ENCODE data around the gene MAD2L2. TPM values are rescaled to one million over a fixed set of nuclear protein-coding genes. Genes with fewer than 3 reads are reported as not detected.
"Not testable (repeated sequence)": the region's sequence is repeated elsewhere in the genome, so short reads cannot be mapped to it uniquely, and the experiment has no call there.

Gene MAD2L2
- total and polyA plus RNA-seq, 7 donors, result 25.9 to 61.8 (median 39.0) TPM

DNA sequence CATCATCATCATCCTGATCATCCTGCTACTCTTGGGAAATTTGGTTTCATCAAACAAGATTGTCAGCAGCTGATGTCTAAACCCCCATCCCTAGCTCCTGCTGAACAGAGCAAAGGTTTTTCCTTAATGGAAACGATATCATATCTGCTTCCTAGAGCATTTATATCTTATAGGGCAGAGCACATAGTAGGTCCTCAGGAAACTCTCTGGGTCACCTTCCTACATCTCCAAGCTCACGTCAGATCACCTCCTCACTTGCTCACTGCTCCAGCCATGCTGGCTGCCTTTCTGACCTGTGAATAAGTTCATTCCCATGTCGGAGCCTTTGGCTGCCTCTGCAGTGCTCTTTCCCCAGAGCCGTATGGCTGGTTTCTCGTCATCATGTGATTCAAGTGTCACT is 37.2 kb downstream of the MAD2L2 start:
- no peak overlapping the region for H3K4me3 ChIP-seq
- no peaks in the 10 kb centered on the region for H3K9me3 ChIP-seq
- DNase-seq, result no peak
- WGBS, 3 donors, result 40 to 43% (median 42%) methylated on average over 5 of the region's 5 CpGs
- H3K27me3 ChIP-seq (ENCODE audit: insufficient read depth in 3 of 3, low read length in 2 of 3), result no peaks in the 10 kb centered on the region
- ATAC-seq, result no peak
- TF ChIP-seq, protein P1, sequence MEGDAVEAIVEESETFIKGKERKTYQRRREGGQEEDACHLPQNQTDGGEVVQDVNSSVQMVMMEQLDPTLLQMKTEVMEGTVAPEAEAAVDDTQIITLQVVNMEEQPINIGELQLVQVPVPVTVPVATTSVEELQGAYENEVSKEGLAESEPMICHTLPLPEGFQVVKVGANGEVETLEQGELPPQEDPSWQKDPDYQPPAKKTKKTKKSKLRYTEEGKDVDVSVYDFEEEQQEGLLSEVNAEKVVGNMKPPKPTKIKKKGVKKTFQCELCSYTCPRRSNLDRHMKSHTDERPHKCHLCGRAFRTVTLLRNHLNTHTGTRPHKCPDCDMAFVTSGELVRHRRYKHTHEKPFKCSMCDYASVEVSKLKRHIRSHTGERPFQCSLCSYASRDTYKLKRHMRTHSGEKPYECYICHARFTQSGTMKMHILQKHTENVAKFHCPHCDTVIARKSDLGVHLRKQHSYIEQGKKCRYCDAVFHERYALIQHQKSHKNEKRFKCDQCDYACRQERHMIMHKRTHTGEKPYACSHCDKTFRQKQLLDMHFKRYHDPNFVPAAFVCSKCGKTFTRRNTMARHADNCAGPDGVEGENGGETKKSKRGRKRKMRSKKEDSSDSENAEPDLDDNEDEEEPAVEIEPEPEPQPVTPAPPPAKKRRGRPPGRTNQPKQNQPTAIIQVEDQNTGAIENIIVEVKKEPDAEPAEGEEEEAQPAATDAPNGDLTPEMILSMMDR (IDR thresholded peaks at IDR 0.05), result no peak
- no peaks in the 10 kb centered on the region for H3K4me1 ChIP-seq
- intact Hi-C loops (cut with DNase I), result loop anchor here (5.0 to 10.0 kb wide), 3 partner anchors 306 to 606 kb away; no protein-coding TSS in a partner anchor
- no peak overlapping the region for H3K27ac ChIP-seq
- no peaks in the 10 kb centered on the region for H3K36me3 ChIP-seq (ENCODE audit: insufficient read depth in 1 of 2, low read depth in 1 of 2)

DNA sequence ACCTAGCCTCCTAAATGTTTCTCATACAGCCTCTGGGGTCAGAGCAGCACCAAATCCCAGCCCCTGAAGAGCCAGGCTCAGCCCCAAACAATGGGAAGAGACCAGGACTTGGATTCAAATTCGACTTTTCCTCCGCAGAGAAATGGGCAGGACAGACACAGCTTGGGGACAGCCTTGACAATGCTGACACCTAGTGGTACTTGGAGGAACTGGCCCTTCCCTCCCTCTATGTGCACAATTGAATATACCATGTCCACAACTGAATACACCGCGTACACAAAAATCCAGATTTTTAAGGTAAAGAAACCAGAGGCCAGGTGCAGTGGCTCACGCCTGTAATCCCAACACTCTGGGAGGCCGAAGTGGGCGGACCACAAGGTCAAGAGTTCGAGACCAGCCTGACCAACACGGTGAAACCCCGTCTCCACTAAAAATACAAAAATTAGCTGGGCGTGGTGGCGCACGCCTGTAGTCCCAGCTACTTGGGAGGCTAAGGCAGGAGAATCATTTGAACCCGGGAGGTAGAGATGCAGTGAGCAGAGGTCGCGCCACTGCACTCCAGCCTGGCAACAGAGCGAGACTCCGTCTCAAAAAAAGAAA is 38.4 kb downstream of the MAD2L2 start:
- not testable (repeated sequence) for H3K4me1 ChIP-seq; H3K27me3 ChIP-seq (ENCODE audit: insufficient read depth in 3 of 3, low read length in 2 of 3); H3K36me3 ChIP-seq (ENCODE audit: insufficient read depth in 1 of 2, low read depth in 1 of 2); H3K9me3 ChIP-seq; H3K4me3 ChIP-seq; H3K27ac ChIP-seq
- 48 to 54% (median 52%) methylated on average over 18 of the region's 18 CpGs for WGBS, 3 donors
- TF ChIP-seq, protein P1 (IDR thresholded peaks at IDR 0.05), result peak; percentile 96
- intact Hi-C loops (cut with DNase I), result loop anchor here (5.0 to 10.0 kb wide), 3 partner anchors 305 to 605 kb away; no protein-coding TSS in a partner anchor
- ATAC-seq (peak; percentile 81 to 91 (median 87)), DNase-seq (peak; percentile 40 to 66)

DNA sequence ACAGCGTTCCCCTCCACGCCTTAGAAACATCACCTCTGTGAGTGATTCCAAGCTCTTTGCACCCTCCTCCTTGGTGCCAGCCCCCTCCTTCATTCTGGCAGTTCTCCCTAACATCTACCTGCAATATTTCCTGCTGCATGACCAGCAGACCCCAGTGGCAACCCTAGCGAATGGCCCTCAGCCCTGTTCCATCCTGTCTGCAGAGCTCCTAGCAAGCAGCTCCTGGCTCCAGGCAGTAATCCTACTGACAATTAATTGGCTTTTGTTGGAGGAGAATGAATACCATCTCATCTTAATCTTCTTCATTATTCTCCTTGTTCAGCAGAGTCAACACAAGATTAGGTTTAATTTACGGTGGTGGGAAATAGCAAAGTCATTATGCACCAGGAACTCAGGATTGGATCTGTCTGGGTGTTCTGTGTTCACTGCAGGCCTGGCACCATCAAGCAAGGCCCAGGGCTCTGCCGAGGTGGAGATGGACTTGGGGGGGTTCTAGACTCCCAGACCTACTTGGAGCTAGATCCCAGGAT is 39.1 kb downstream of the MAD2L2 start:
- TF ChIP-seq, protein P1 (IDR thresholded peaks at IDR 0.05), result no peak
- DNase-seq (no peak), ATAC-seq (no peak)
- Histone ChIP-seq H3K27me3 (ENCODE audit: insufficient read depth in 3 of 3, low read length in 2 of 3) (no peaks in the 10 kb centered on the region), H3K27ac (no peak overlapping the region), H3K4me1 (no peaks in the 10 kb centered on the region), H3K9me3 (no peaks in the 10 kb centered on the region), H3K36me3 (ENCODE audit: insufficient read depth in 1 of 2, low read depth in 1 of 2) (no peaks in the 10 kb centered on the region), H3K4me3 (no peak overlapping the region)
- WGBS, 3 donors, result 45 to 48% (median 47%) methylated on average over 5 of the region's 5 CpGs
- intact Hi-C loops (cut with DNase I), result loop anchor here (5.0 to 10.0 kb wide), 3 partner anchors 305 to 605 kb away; no protein-coding TSS in a partner anchor

DNA sequence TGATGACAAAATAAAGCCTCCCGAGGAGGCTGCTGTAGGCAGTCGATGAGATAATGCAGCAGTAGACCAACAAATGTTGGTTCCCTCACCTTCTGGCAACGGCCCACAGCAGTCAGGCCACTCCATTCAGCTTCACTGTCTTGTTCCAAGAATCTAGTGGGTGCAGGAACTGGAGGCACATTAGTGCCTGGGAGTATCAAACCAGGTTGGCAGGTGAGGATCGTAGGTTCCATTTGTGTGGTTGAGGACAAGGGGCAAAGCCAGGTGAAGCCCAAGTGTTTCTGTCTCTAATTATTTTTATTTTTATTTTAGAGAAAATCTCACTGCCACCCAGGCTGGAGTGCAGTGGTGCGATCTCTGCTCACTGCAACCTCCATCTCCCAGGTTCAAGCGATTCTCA is 40.0 kb downstream of the MAD2L2 start:
- H3K27me3 ChIP-seq (ENCODE audit: insufficient read depth in 3 of 3, low read length in 2 of 3), result no peaks in the 10 kb centered on the region
- WGBS, 3 donors, result 55 to 63% (median 57%) methylated on average over 6 of the region's 6 CpGs
- TF ChIP-seq, protein P1 (IDR thresholded peaks at IDR 0.05), result no peak

More for the DNA sequence above, 40.0 kb downstream of the MAD2L2 start:
- Histone ChIP-seq H3K9me3 (no peaks in the 10 kb centered on the region), H3K4me3 (no peak overlapping the region), H3K4me1 (no peaks in the 10 kb centered on the region), H3K36me3 (ENCODE audit: insufficient read depth in 1 of 2, low read depth in 1 of 2) (no peaks in the 10 kb centered on the region), H3K27ac (no peak overlapping the region)
- DNase-seq (no peak), ATAC-seq (no peak)
- intact Hi-C loops (cut with DNase I), result loop anchor here (5.0 to 10.0 kb wide), 3 partner anchors 304 to 604 kb away; no protein-coding TSS in a partner anchor
